ENCODE results near the gene GRIA4. TPM values are rescaled to one million over a fixed set of nuclear protein-coding genes. Genes with fewer than 3 reads are reported as not detected.

Gene GRIA4
- total RNA-seq, 1 donor from 2014 or later: 14.1 TPM

DNA sequence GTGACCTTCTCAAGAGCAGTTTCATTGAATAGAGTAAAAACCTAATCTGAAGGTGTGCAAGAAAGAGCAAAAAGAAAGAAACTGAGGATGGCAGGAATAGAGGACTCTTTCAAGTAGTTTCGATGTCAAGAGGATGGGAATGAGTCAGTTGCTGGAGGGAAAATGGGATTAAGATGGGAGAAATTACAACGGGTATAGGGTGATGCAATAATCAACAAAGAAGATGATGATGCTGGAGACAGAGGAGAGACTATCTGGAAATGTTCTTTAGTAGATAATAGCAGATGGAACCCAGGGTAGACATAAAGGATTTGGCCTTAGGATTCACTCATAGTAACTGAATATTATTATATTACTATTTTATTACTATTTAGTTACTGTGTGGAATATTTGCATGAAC, 189.4 kb downstream of the GRIA4 start:
- Histone ChIP-seq H3K9me3 (ENCODE audit: control insufficient read depth in 3 of 3, low read length in 3 of 3) (no peaks in the 10 kb centered on the region), H3K36me3 (ENCODE audit: control insufficient read depth in 3 of 3, insufficient read depth in 3 of 3, low read length in 3 of 3) (no peaks in the 10 kb centered on the region), H3K4me1 (ENCODE audit: control insufficient read depth in 3 of 3, insufficient read depth in 3 of 3, low read length in 3 of 3) (no peaks in the 10 kb centered on the region), H3K27ac (ENCODE audit: low read depth, low read length) (no peak overlapping the region), H3K27me3 (ENCODE audit: control insufficient read depth in 3 of 3, insufficient read depth in 3 of 3, low read length in 3 of 3) (no peaks in the 10 kb centered on the region), H3K9ac (ENCODE audit: low read depth in 1 of 3, low read length in 3 of 3) (no peak overlapping the region), H3K4me3 (ENCODE audit: low read length in 3 of 3) (no peak overlapping the region)

GRCh38 chr11:105799728-105800462, 190.0 kb downstream of the GRIA4 start:
- Histone ChIP-seq H3K9me3 (ENCODE audit: control insufficient read depth in 3 of 3, low read length in 3 of 3) (no peaks in the 10 kb centered on the region), H3K9ac (ENCODE audit: low read depth in 1 of 3, low read length in 3 of 3) (no peak overlapping the region), H3K4me3 (ENCODE audit: low read length in 3 of 3) (no peak overlapping the region), H3K27me3 (ENCODE audit: control insufficient read depth in 3 of 3, insufficient read depth in 3 of 3, low read length in 3 of 3) (no peaks in the 10 kb centered on the region), H3K4me1 (ENCODE audit: control insufficient read depth in 3 of 3, insufficient read depth in 3 of 3, low read length in 3 of 3) (no peaks in the 10 kb centered on the region), H3K36me3 (ENCODE audit: control insufficient read depth in 3 of 3, insufficient read depth in 3 of 3, low read length in 3 of 3) (no peaks in the 10 kb centered on the region), H3K27ac (ENCODE audit: low read depth, low read length) (no peak overlapping the region)

- Histone ChIP-seq H3K9me3 (ENCODE audit: control insufficient read depth in 3 of 3, low read length in 3 of 3) (no peaks in the 10 kb centered on the region), H3K9ac (ENCODE audit: low read depth in 1 of 3, low read length in 3 of 3) (no peak overlapping the region), H3K4me3 (ENCODE audit: low read length in 3 of 3) (no peak overlapping the region), H3K27me3 (ENCODE audit: control insufficient read depth in 3 of 3, insufficient read depth in 3 of 3, low read length in 3 of 3) (no peaks in the 10 kb centered on the region), H3K36me3 (ENCODE audit: control insufficient read depth in 3 of 3, insufficient read depth in 3 of 3, low read length in 3 of 3) (no peaks in the 10 kb centered on the region), H3K27ac (ENCODE audit: low read depth, low read length) (no peak overlapping the region), H3K4me1 (ENCODE audit: control insufficient read depth in 3 of 3, insufficient read depth in 3 of 3, low read length in 3 of 3) (no peaks in the 10 kb centered on the region)
Measured at GRCh38 chr11:105802390-105802789, 192.5 kb downstream of the GRIA4 start.

- H3K27me3 ChIP-seq (ENCODE audit: control insufficient read depth in 3 of 3, insufficient read depth in 3 of 3, low read length in 3 of 3): no peaks in the 10 kb centered on the region
- H3K9ac ChIP-seq (ENCODE audit: low read depth in 1 of 3, low read length in 3 of 3): no peak overlapping the region
- no peaks in the 10 kb centered on the region for H3K4me1 ChIP-seq (ENCODE audit: control insufficient read depth in 3 of 3, insufficient read depth in 3 of 3, low read length in 3 of 3)
- no peaks in the 10 kb centered on the region for H3K36me3 ChIP-seq (ENCODE audit: control insufficient read depth in 3 of 3, insufficient read depth in 3 of 3, low read length in 3 of 3)
- H3K9me3 ChIP-seq (ENCODE audit: control insufficient read depth in 3 of 3, low read length in 3 of 3): no peaks in the 10 kb centered on the region
- no peak overlapping the region for H3K27ac ChIP-seq (ENCODE audit: low read depth, low read length)
- H3K4me3 ChIP-seq (ENCODE audit: low read length in 3 of 3): no peak overlapping the region
Measured at GRCh38 chr11:105811242-105811641, 201.4 kb downstream of the GRIA4 start.

DNA sequence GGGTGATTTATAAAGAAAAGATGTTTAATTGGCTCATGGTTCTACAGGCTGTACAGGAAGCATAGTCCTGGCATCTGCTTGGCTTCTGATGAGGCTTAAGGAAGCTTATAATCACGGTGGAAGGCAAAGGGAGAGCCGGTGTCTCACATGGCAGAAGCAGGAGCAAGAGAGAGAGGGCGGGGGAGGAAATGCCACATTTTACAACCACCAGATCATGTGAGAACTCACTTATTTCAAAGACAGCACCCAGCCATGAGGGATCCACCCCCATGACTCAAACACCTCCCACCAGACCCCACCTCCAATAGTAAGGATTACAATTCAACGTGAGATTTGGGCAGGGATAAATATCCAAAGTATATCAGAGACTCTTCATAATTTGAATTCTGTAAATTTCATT, 211.5 kb downstream of the GRIA4 start:
- Histone ChIP-seq H3K27ac (ENCODE audit: low read depth, low read length) (no peak overlapping the region), H3K36me3 (ENCODE audit: control insufficient read depth in 3 of 3, insufficient read depth in 3 of 3, low read length in 3 of 3) (no peaks in the 10 kb centered on the region), H3K4me3 (ENCODE audit: low read length in 3 of 3) (no peak overlapping the region), H3K27me3 (ENCODE audit: control insufficient read depth in 3 of 3, insufficient read depth in 3 of 3, low read length in 3 of 3) (no peaks in the 10 kb centered on the region), H3K4me1 (ENCODE audit: control insufficient read depth in 3 of 3, insufficient read depth in 3 of 3, low read length in 3 of 3) (no peaks in the 10 kb centered on the region), H3K9ac (ENCODE audit: low read depth in 1 of 3, low read length in 3 of 3) (no peak overlapping the region), H3K9me3 (ENCODE audit: control insufficient read depth in 3 of 3, low read length in 3 of 3) (no peaks in the 10 kb centered on the region)

DNA sequence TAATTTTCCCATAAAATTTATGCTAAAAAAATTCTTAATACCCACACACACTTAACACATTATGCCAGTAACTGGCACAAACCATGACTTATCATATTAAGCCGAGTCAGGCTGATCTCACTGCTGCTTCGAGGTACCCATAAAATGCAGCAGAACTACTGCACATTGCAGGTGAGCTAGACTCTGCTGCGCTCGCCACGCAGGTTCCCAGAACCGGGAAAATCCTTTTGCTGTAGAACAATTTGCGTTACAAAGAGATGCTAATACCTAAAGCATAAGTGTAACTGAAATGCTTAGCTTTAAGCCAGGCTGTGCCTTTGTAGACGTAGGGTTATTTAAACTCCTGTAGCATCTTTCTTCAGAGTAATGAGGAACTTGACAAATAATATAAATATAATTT, 211.9 kb downstream of the GRIA4 start:
- Histone ChIP-seq H3K36me3 (ENCODE audit: control insufficient read depth in 3 of 3, insufficient read depth in 3 of 3, low read length in 3 of 3) (no peaks in the 10 kb centered on the region), H3K27ac (ENCODE audit: low read depth, low read length) (no peak overlapping the region), H3K4me3 (ENCODE audit: low read length in 3 of 3) (no peak overlapping the region), H3K9ac (ENCODE audit: low read depth in 1 of 3, low read length in 3 of 3) (no peak overlapping the region), H3K4me1 (ENCODE audit: control insufficient read depth in 3 of 3, insufficient read depth in 3 of 3, low read length in 3 of 3) (no peaks in the 10 kb centered on the region), H3K9me3 (ENCODE audit: control insufficient read depth in 3 of 3, low read length in 3 of 3) (no peaks in the 10 kb centered on the region), H3K27me3 (ENCODE audit: control insufficient read depth in 3 of 3, insufficient read depth in 3 of 3, low read length in 3 of 3) (no peaks in the 10 kb centered on the region)

DNA sequence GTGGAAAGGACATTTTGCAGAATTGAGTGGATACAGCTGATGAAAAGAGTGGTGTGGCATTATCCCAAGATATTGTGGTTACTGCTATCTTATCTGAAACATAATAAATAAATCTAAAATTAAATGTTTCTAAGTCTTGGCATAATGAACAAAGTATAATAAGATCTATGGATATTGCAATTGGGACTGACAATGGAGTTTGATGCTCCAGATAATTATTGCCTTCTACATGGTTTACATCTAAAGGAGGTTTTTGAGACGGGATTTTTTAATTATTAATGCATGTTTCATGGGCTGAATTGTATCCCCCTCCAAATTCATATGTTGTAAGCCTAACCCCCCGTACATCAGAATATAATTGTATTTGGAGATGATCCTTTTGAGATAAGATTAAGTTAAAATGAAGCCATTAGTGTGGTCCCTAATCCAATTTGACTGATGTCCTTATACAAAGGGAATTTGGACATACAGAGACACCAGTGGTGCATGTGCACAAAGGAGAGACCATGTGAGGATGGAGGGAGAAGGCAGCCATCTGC, 213.7 kb downstream of the GRIA4 start:
- Histone ChIP-seq H3K4me3 (ENCODE audit: low read length in 3 of 3) (no peak overlapping the region), H3K27me3 (ENCODE audit: control insufficient read depth in 3 of 3, insufficient read depth in 3 of 3, low read length in 3 of 3) (no peaks in the 10 kb centered on the region), H3K9ac (ENCODE audit: low read depth in 1 of 3, low read length in 3 of 3) (no peak overlapping the region), H3K27ac (ENCODE audit: low read depth, low read length) (no peak overlapping the region), H3K4me1 (ENCODE audit: control insufficient read depth in 3 of 3, insufficient read depth in 3 of 3, low read length in 3 of 3) (no peaks in the 10 kb centered on the region), H3K9me3 (ENCODE audit: control insufficient read depth in 3 of 3, low read length in 3 of 3) (no peaks in the 10 kb centered on the region), H3K36me3 (ENCODE audit: control insufficient read depth in 3 of 3, insufficient read depth in 3 of 3, low read length in 3 of 3) (no peaks in the 10 kb centered on the region)

DNA sequence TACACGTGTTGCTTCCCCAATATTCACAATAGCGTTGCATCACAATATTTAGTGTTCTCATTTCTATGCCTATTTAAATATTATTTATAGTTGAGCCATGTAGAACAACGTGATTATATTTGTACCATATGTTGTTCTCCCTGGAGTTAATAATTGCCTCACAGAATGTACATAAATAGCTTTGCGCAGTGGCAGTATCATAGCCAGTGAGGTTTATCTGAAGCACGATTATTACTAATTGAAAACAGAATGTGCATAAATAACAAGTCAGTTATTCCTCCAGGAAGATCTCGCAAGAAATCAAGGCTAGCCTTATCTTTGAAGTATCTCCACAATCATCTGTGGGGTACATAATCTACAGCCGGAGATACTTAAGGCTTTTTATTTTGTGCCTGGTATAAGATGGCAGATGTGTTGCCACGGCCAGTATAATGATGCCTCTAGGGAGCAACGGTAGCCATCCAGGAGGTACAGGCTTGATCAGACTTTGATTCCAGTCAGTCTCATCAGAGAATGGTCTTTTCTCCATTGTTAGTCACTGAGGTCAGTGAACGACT, 214.7 kb downstream of the GRIA4 start:
- Histone ChIP-seq H3K9ac (ENCODE audit: low read depth in 1 of 3, low read length in 3 of 3) (no peak overlapping the region), H3K27ac (ENCODE audit: low read depth, low read length) (no peak overlapping the region), H3K9me3 (ENCODE audit: control insufficient read depth in 3 of 3, low read length in 3 of 3) (no peaks in the 10 kb centered on the region), H3K4me1 (ENCODE audit: control insufficient read depth in 3 of 3, insufficient read depth in 3 of 3, low read length in 3 of 3) (no peaks in the 10 kb centered on the region), H3K36me3 (ENCODE audit: control insufficient read depth in 3 of 3, insufficient read depth in 3 of 3, low read length in 3 of 3) (no peaks in the 10 kb centered on the region), H3K4me3 (ENCODE audit: low read length in 3 of 3) (no peak overlapping the region), H3K27me3 (ENCODE audit: control insufficient read depth in 3 of 3, insufficient read depth in 3 of 3, low read length in 3 of 3) (no peaks in the 10 kb centered on the region)

GRCh38 chr11:105825141-105825540, 215.3 kb downstream of the GRIA4 start:
- Histone ChIP-seq H3K27ac (ENCODE audit: low read depth, low read length) (no peak overlapping the region), H3K27me3 (ENCODE audit: control insufficient read depth in 3 of 3, insufficient read depth in 3 of 3, low read length in 3 of 3) (no peaks in the 10 kb centered on the region), H3K9ac (ENCODE audit: low read depth in 1 of 3, low read length in 3 of 3) (no peak overlapping the region), H3K4me3 (ENCODE audit: low read length in 3 of 3) (no peak overlapping the region), H3K9me3 (ENCODE audit: control insufficient read depth in 3 of 3, low read length in 3 of 3) (no peaks in the 10 kb centered on the region), H3K36me3 (ENCODE audit: control insufficient read depth in 3 of 3, insufficient read depth in 3 of 3, low read length in 3 of 3) (no peaks in the 10 kb centered on the region), H3K4me1 (ENCODE audit: control insufficient read depth in 3 of 3, insufficient read depth in 3 of 3, low read length in 3 of 3) (no peaks in the 10 kb centered on the region)

- Histone ChIP-seq H3K4me1 (ENCODE audit: control insufficient read depth in 3 of 3, insufficient read depth in 3 of 3, low read length in 3 of 3) (no peaks in the 10 kb centered on the region), H3K9ac (ENCODE audit: low read depth in 1 of 3, low read length in 3 of 3) (no peak overlapping the region), H3K27me3 (ENCODE audit: control insufficient read depth in 3 of 3, insufficient read depth in 3 of 3, low read length in 3 of 3) (no peaks in the 10 kb centered on the region)
Measured at GRCh38 chr11:105827906-105828305, 218.0 kb downstream of the GRIA4 start.

More at GRCh38 chr11:105827906-105828305, 218.0 kb downstream of the GRIA4 start:
- H3K9me3 ChIP-seq (ENCODE audit: control insufficient read depth in 3 of 3, low read length in 3 of 3): no peaks in the 10 kb centered on the region
- H3K36me3 ChIP-seq (ENCODE audit: control insufficient read depth in 3 of 3, insufficient read depth in 3 of 3, low read length in 3 of 3): no peaks in the 10 kb centered on the region
- H3K4me3 ChIP-seq (ENCODE audit: low read length in 3 of 3): no peak overlapping the region
- no peak overlapping the region for H3K27ac ChIP-seq (ENCODE audit: low read depth, low read length)
